NOMO-1 (cell line): ENCODE measurements around the gene PLEKHA5.

Experiments
- DNase-seq, 2 experiments: peaks; one replicate each; lab custom pipeline; 2025; ENCODE audit not compliant: unreplicated experiment in 2 of 2; lab: John Stamatoyannopoulos, UW

Gene PLEKHA5

DNA sequence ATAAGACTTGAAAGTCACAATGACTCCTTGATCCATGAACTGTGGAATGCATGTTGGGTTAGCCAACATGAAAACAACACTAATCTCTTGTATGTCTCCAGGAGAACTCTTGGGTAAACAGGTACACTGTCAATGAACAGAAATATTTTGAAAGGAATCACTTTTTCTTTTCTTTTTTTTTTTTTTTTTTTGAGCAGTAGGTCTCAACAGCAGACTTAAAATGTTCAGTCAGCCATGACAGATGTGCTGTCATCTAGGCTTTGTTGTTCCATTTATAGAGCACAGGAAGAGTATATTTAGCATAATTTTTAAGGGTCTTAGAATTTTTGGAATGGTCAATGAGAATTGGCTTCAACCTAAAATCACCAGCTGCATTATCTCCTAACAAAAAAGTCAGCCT, 2.3 kb upstream of the PLEKHA5 start:
- no peak for DNase-seq

- DNase-seq: no peak
Measured at GRCh38 chr12:19128485-19128884, 1.0 kb upstream of the PLEKHA5 start.

DNA sequence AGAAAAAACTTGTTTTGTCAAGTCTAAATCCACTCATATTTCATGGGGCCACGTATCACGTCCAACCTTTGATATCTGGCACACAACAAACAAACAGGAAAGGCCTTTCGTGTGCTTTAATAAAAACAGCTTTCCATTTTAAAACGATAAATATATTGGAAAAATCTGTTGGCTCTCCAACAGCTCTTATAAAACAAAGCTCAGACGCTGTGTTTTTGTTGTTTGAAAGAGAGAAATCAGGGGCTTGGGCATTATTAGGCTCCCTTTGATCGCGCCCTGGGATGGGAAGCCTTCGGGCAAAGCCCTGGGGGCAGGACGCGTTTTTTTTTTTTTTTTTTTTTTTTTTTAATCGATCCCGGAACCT, 429 bp upstream of the PLEKHA5 start:
- no peak for DNase-seq

- DNase-seq: no peak
Measured at GRCh38 chr12:19130224-19131024, 891 bp downstream of the PLEKHA5 start.

DNA sequence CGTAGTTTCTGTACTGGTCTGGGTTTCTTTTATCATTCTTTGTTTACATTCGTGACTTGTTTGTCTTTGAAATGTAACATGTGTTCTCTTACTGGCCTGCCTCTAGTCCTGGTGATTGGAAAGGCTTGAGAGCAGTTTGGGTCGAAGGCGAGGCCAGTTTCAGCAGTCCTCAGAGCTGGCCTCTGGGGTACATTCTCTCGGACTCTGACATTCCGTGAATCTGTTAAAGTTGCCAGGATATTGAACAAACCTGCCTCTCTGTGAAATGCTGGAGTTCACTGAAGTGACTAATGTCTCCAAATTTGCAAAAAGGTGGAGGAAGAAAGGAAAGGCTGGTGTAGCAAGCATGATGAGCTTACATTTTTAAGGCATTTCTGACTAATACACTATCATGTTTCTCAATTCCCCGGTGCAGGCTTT, 1.5 kb downstream of the PLEKHA5 start:
- DNase-seq: peak in 1 of 2 experiments; percentile 25

GRCh38 chr12:19138551-19138950, 9.0 kb downstream of the PLEKHA5 start:
- no peak for DNase-seq

- no peak for DNase-seq
Measured at GRCh38 chr12:19138956-19139355, 9.4 kb downstream of the PLEKHA5 start.

DNA sequence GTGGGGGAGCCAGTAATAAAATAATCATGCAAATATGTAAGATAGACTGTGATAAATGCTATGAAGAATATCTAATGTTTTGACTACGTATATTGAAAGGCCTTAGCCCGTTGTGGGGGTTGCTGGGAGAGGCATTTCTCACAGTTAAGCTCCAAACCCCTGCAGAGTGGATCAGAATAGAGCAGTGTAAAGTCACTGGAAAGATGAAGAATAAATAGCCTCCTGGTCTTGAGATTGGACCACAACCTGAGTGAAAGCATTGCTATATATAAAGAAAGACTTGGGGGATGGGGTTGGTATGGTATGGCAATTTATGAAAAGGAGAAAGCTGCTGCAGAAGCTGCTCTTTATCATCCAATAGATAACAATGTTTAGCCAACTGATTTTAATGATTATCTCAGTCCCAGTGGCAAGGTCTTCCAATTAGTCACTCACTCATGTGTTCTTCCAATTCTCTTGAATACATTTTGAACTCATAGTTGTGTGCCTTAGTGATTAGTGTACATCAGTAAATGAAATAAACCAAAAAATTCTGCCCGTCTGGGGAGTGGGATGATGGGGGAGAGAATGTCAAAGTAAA, 10.2 kb downstream of the PLEKHA5 start:
- no peak for DNase-seq

GRCh38 chr12:19140381-19141236, 11.1 kb downstream of the PLEKHA5 start:
- DNase-seq: no peak

GRCh38 chr12:19142499-19142898, 13.0 kb downstream of the PLEKHA5 start:
- no peak for DNase-seq

DNA sequence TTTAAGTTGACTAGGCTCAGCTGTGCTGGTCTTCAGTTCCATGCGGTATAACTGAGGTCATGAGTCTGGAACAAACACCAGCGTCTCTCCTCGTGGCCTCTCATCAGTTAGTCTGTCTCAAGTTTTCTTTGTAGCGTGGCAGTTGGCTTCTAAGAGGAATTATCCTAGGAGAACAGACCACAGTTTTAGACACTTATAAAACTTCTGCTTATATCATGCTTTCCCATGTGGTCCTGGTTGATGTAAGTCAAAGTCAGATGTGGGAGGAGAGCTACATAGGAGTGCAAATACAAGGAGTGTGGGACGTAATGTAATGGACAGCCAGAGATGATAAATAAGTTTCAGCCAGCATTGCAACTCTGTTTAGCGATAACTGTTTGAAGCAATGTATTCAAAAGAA, 14.8 kb downstream of the PLEKHA5 start:
- DNase-seq: no peak

DNA sequence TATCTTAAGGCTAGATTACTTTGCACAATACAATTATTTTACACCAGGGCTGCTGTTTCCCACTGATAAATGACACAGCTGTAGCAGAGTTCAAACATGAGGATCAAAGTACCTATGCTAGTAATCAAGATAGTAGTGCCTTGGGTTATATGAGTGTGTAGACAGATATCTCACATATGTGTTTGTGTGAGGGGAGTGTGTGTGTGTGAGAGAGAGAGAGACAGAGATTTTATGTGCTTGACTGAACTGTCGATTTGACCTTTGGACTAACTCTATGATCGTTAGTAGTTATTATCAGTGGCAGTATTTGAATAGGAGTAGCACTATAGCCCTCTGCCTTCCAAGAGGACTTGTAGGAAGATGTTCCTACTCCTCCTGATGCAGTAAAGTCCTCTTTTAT, 15.5 kb downstream of the PLEKHA5 start:
- DNase-seq: no peak

DNA sequence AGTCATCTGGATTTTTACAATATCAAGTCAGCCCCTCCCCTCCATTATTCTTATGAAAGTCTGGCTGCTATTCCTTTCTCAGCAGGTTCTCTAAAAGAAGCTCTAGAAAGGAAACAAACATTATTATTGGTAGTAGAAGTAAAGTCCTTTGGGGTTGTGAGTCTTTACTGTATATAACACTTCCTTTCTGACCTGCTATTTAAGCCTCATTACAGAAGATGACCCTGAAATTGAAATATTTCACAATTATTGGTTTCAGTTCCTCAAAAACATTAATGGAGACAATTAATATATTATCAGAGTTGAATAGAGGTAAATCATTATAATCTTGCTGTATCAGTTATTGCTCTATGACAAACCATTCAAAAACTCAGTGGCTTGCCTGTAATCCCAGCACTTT, 19.3 kb downstream of the PLEKHA5 start:
- DNase-seq: no peak

DNA sequence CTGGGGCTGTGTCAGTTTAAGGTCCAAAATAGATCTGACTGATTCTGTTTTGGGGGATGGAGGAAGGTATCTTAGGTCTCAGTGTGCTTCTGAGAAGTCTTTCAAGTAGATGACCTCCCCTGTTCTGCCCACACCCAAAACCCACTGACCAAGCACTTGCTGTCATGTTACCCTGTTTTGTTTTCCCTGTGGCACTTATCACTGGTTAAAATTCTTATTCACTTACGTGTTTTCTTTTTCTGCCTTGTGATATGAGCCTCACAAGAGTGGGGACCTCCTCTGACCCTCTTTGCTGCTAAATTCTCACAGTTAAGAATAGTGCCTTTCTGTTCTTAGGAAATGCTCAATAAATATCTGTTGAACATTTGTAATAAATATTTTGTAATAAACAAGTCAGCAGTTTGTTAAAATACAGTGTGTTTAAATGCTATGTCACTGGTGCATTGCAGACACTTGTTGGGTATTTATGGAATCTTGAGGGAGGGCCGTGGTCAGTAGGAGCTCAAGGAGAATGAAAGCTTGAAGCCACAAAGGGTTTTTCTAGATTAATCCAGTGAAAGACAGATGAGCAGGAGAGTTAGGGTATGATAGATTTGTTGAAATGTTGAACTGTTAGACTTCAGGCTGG, 20.9 kb downstream of the PLEKHA5 start:
- no peak for DNase-seq

GRCh38 chr12:19151298-19151697, 21.8 kb downstream of the PLEKHA5 start:
- no peak for DNase-seq

- DNase-seq: no peak
Measured at GRCh38 chr12:19153396-19153795, 23.9 kb downstream of the PLEKHA5 start.

- DNase-seq: no peak
Measured at GRCh38 chr12:19154686-19155085, 25.2 kb downstream of the PLEKHA5 start.

DNA sequence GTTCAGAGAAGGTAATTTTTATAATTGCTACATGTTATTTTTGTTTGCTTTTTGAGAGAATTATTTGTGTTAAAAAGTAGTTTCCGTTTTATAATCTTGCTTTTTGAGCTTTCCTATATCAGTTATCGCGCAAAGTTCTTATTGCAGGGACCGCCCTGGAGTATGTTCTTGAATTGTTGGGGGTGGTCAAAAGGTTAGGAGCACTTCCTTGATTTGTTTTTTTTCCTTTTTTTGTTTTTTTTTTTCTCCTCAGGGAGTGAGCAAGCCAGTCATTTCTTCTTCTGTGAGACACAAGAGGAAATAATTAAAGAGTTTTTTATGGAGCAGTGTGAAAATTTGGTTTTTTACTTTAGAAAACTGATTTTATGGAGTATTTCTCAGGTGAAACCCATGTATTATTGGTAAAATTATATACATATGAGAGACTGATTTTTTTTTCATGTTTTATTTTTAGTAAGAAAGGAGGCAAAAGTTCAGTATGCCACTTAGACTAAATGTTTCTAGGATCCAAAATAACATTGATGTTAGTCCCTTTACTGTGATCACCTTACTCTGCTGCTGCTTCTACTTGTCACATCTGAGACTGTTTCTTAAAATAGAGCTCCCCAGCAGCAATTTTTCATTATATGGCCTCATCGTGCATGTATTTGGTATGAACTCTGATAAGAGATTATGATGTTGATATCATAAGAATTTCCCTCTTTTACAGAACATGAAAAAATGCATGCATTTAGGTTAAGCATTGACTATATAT, 26.6 kb downstream of the PLEKHA5 start:
- no peak for DNase-seq

- no peak for DNase-seq
Measured at GRCh38 chr12:19158923-19159322, 29.4 kb downstream of the PLEKHA5 start.

- DNase-seq: no peak
Measured at GRCh38 chr12:19161216-19161615, 31.7 kb downstream of the PLEKHA5 start.

GRCh38 chr12:19165451-19165850, 35.9 kb downstream of the PLEKHA5 start:
- DNase-seq: no peak
